Measurements from ENCODE around the gene CLC. TPM values are rescaled to one million over a fixed set of nuclear protein-coding genes. Genes with fewer than 3 reads are reported as not detected.

Gene CLC
- total and polyA plus RNA-seq, 2 of the 8 experiments (the other 6 are each of a cell fraction or from before 2014, with no cell fraction given) = 6.4 to 12.4 TPM

- Histone ChIP-seq H4K5ac (ENCODE audit: insufficient read length, low read depth, low read length) (no peak overlapping the region), H3K9ac (replicated peaks in 1 of 4; ENCODE audit: extremely low read depth in 1 of 4, low read depth in 3 of 4, low read length in 3 of 4) (no peak overlapping the region), H3K79me2 (ENCODE audit: control insufficient read depth in 1 of 2, insufficient read depth in 2 of 2, low read length in 2 of 2) (no peaks in the 10 kb centered on the region), H3K27ac (ENCODE audit: low read depth, low read length) (no peak overlapping the region), H3K4ac (replicated peaks; ENCODE audit: insufficient read length, low read depth, low read length) (no peak overlapping the region), H3K27me3 (replicated peaks in 1 of 4; ENCODE audit: control insufficient read depth in 3 of 4, extremely low read depth in 1 of 4, insufficient read depth in 3 of 4, low read length in 3 of 4) (no peaks in the 10 kb centered on the region), H3K56ac (replicated peaks; ENCODE audit: insufficient read length, low read depth, low read length) (no peak overlapping the region), H3K4me2 (ENCODE audit: insufficient read depth in 1 of 2, low read depth in 2 of 2, low read length in 2 of 2) (no peak overlapping the region), H2AK5ac (ENCODE audit: low read depth, low read length) (no peak overlapping the region), H3K4me3 (ENCODE audit: extremely low read depth in 1 of 4, insufficient read depth in 2 of 4, low read depth in 3 of 4, low read length in 4 of 4) (no peak overlapping the region), H3K18ac (ENCODE audit: extremely low read depth, low read length) (no peak overlapping the region), H4K20me1 (replicated peaks in 1 of 2; ENCODE audit: control insufficient read depth in 1 of 2, insufficient read depth in 2 of 2, low read length in 2 of 2) (peaks cover 0 to 4% of the 10 kb centered on the region in 2 experiments), H3K14ac (ENCODE audit: insufficient read length) (no peak overlapping the region), H3K23ac (ENCODE audit: insufficient read length) (no peak overlapping the region), H2BK5ac (ENCODE audit: low read depth, low read length) (no peak overlapping the region), H4K8ac (ENCODE audit: extremely low read depth, insufficient read depth, low read length) (no peak overlapping the region), H3K36me3 (ENCODE audit: control insufficient read depth in 2 of 4, insufficient read depth in 4 of 4, low read length in 3 of 4) (no peaks in the 10 kb centered on the region), H3K23me2 (ENCODE audit: low read depth, low read length) (no peaks in the 10 kb centered on the region; the same call in 1 of the 2 replicates), H3K4me1 (replicated peaks in 1 of 4; ENCODE audit: control insufficient read depth in 3 of 4, insufficient read depth in 4 of 4, low read length in 3 of 4) (no peaks in the 10 kb centered on the region), H3K9me3 (ENCODE audit: insufficient read depth in 2 of 2, low read depth in 1 of 2, low read length in 1 of 2) (no peaks in the 10 kb centered on the region), H2AFZ (ENCODE audit: low read length) (peak overlapping the region; percentile 57; the same call in 1 of the 2 replicates), H2BK20ac (ENCODE audit: low read length) (no peak overlapping the region), H2BK12ac (ENCODE audit: low read depth, low read length) (no peak overlapping the region), H4K91ac (replicated peaks; ENCODE audit: insufficient read length, low read length) (no peak overlapping the region), H3K79me1 (ENCODE audit: low read depth, low read length) (no peaks in the 10 kb centered on the region), H2BK15ac (ENCODE audit: low read length) (no peak overlapping the region), H2BK120ac (replicated peaks; ENCODE audit: low read depth, low read length) (no peak overlapping the region)
- WGBS, 2 experiments (ENCODE audit: extremely low coverage in 1 of 2, insufficient coverage in 1 of 2, insufficient read length in 1 of 2, insufficient replicate concordance in 2 of 2, low coverage in 1 of 2, low lambda C conversion rate in 2 of 2, missing lambda C conversion rate in 1 of 2) = 93% methylated on average over 5 of the region's 5 CpGs; no CpG with 5 or more reads in 1 of the 2 experiments
- FAIRE-seq (no peak), DNase-seq (ENCODE audit: low read depth in 1 of 2, low spot score in 2 of 2) (no peak)
- POLR2A ChIA-PET (ENCODE audit: partially characterized antibody) = no interaction called here
- CTCF ChIA-PET (ENCODE audit: partially characterized antibody) = interaction anchor here (0.7 to 1.0 kb wide), 3 partner anchors 10 to 152 kb away, joined by 3 read pairs; no protein-coding TSS in a partner anchor
- TF ChIP-seq KDM4A (IDR thresholded peaks at IDR 0.05; ENCODE audit: low read depth, low read length, severe bottlenecking) = no peak
- no peak for TF ChIP-seq HDAC2 (IDR thresholded peaks at IDR 0.05; ENCODE audit: borderline replicate concordance in 1 of 2, low read depth in 2 of 2, low read length in 2 of 2)
- TF ChIP-seq, protein P1, sequence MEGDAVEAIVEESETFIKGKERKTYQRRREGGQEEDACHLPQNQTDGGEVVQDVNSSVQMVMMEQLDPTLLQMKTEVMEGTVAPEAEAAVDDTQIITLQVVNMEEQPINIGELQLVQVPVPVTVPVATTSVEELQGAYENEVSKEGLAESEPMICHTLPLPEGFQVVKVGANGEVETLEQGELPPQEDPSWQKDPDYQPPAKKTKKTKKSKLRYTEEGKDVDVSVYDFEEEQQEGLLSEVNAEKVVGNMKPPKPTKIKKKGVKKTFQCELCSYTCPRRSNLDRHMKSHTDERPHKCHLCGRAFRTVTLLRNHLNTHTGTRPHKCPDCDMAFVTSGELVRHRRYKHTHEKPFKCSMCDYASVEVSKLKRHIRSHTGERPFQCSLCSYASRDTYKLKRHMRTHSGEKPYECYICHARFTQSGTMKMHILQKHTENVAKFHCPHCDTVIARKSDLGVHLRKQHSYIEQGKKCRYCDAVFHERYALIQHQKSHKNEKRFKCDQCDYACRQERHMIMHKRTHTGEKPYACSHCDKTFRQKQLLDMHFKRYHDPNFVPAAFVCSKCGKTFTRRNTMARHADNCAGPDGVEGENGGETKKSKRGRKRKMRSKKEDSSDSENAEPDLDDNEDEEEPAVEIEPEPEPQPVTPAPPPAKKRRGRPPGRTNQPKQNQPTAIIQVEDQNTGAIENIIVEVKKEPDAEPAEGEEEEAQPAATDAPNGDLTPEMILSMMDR (IDR thresholded peaks at IDR 0.05; ENCODE audit: control extremely low read depth in 1 of 3, insufficient read depth in 1 of 3, low read depth in 1 of 3, low read length in 3 of 3) = no peak
- TF ChIP-seq CTBP2 (IDR thresholded peaks at IDR 0.05; ENCODE audit: borderline replicate concordance, insufficient read depth, insufficient read length, low read length) = no peak
- TF ChIP-seq SP4 (IDR thresholded peaks at IDR 0.05; ENCODE audit: low read length) = no peak
These were observed 53.6 kb downstream of the CLC start for GRCh38 chr19:39684267-39684666.
